Frontal cortex (tissue), 4 donors: ENCODE results near the gene HOXB4. TPM values are rescaled to one million over a fixed set of nuclear protein-coding genes. Genes with fewer than 3 reads are reported as not detected.

Experiments used
- DNase-seq, 2 donors: peaks; one replicate each; pipeline ENCODE4 v3.0.0; 2012; ENCODE audit warnings: low spot score in 2 of 2
- FAIRE-seq: peaks from 2 replicates; lab custom pipeline; 2012; peaks lifted over from hg19 to GRCh38; lab: Jason Lieb, UNC
- total RNA-seq: library from RNA; depleted of rRNA; stranded (reverse); fragments of >200 nt; gene quantifications from one replicate; pipeline ENCODE4 v1.2.3, GENCODE V29; 2014
- donor health status: control.
- donor health status: control.
- donor health status: control.

Gene HOXB4
- total RNA-seq, 1 donor from 2014 or later = not detected

- DNase-seq (no peak), FAIRE-seq (no peak)
Measured at GRCh38 chr17:48552466-48553189, 25.5 kb downstream of the HOXB4 start.

GRCh38 chr17:48551596-48552465, 26.3 kb downstream of the HOXB4 start:
- FAIRE-seq (no peak), DNase-seq (no peak)

GRCh38 chr17:48551214-48551555, 27.0 kb downstream of the HOXB4 start:
- FAIRE-seq = no peak

GRCh38 chr17:48550502-48551213, 27.5 kb downstream of the HOXB4 start:
- FAIRE-seq (no peak), DNase-seq (no peak)

More at GRCh38 chr17:48551214-48551555, 27.0 kb downstream of the HOXB4 start:
- no peak for DNase-seq

GRCh38 chr17:48549914-48550501, 28.1 kb downstream of the HOXB4 start:
- FAIRE-seq (no peak), DNase-seq (no peak)

GRCh38 chr17:48549281-48549630, 28.9 kb downstream of the HOXB4 start:
- FAIRE-seq (no peak), DNase-seq (no peak)

GRCh38 chr17:48548523-48549280, 29.4 kb downstream of the HOXB4 start:
- FAIRE-seq = no peak
- DNase-seq = no peak

- FAIRE-seq = no peak
- no peak for DNase-seq
Measured at GRCh38 chr17:48547808-48548522, 30.2 kb downstream of the HOXB4 start.

GRCh38 chr17:48546924-48547807, 31.0 kb downstream of the HOXB4 start:
- no peak for FAIRE-seq
- no peak for DNase-seq

GRCh38 chr17:48546137-48546923, 31.8 kb downstream of the HOXB4 start:
- DNase-seq (no peak), FAIRE-seq (no peak)

GRCh38 chr17:48545539-48545938, 32.6 kb downstream of the HOXB4 start:
- no peak for FAIRE-seq
- DNase-seq = no peak

GRCh38 chr17:48545022-48545375, 33.2 kb downstream of the HOXB4 start, which contains the start of gene HOXB2:
Gene HOXB2, minus strand, starts transcription at chr17:48545109. Its CDS starts 198 bp downstream, at chr17:48544911.
- DNase-seq (no peak), FAIRE-seq (no peak)

- FAIRE-seq = no peak
- DNase-seq = no peak
Measured at GRCh38 chr17:48544349-48545021, 33.7 kb downstream of the HOXB4 start.

GRCh38 chr17:48543854-48544348, 34.2 kb downstream of the HOXB4 start:
- FAIRE-seq (no peak), DNase-seq (no peak)

- FAIRE-seq = no peak
- no peak for DNase-seq
Measured at GRCh38 chr17:48543107-48543853, 34.9 kb downstream of the HOXB4 start.

- no peak for DNase-seq
- FAIRE-seq = no peak
Measured at GRCh38 chr17:48542698-48543106, 35.4 kb downstream of the HOXB4 start.
